HepG2 (cell line): Measurements from ENCODE around the gene NCOA6. TPM values are rescaled to one million over a fixed set of nuclear protein-coding genes. Genes with fewer than 3 reads are reported as not detected.

ENCODE experiments used
- ARNT ChIP-seq: fragments of 450-650 bp; IDR thresholded peaks from 2 replicates; pipeline ENCODE4 v1.6.1; 2017
- ATAD3A ChIP-seq: sonication (generic); formaldehyde crosslinking; IDR thresholded peaks from 2 replicates; pipeline ENCODE4 v1.4.0; 2020; ENCODE audit warnings: missing genetic modification reagents
- ATF7 ChIP-seq, 2 experiments: fragments of 450-650 bp in 1 of 2; sonication (generic) in 1 of 2; formaldehyde crosslinking in 1 of 2; IDR thresholded peaks; 2 replicates each; pipeline versions ENCODE4 v1.4.0 to v1.6.1; 2016 to 2020; ENCODE audit warnings: antibody characterized with exemption in 1 of 2, mild to moderate bottlenecking in 1 of 2, missing genetic modification reagents in 1 of 2
- CAMTA2 ChIP-seq: sonication (generic); formaldehyde crosslinking; IDR thresholded peaks from 2 replicates; pipeline ENCODE4 v1.4.0; 2020; ENCODE audit warnings: mild to moderate bottlenecking, missing genetic modification reagents, borderline replicate concordance
- DNMT1 ChIP-seq: sonication (generic); formaldehyde crosslinking; IDR thresholded peaks from 2 replicates; pipeline ENCODE4 v1.5.1; 2020; ENCODE audit warnings: mild to moderate bottlenecking, missing genetic modification reagents
- HDAC6 ChIP-seq: fragments of 200-600 bp; sonication (generic); IDR thresholded peaks from 2 replicates; pipeline ENCODE4 v1.7.0; 2017; ENCODE audit warnings: mild to moderate bottlenecking, antibody characterized with exemption, low read length, low read depth
- IRF9 ChIP-seq: sonication (generic); formaldehyde crosslinking; IDR thresholded peaks from 2 replicates; pipeline ENCODE4 v1.8.0; 2022; ENCODE audit warnings: missing genetic modification reagents, mild to moderate bottlenecking, borderline replicate concordance
- KAT2B ChIP-seq: fragments of 150-350 bp; IDR thresholded peaks from 2 replicates; pipeline ENCODE4 v1.6.1; 2014; ENCODE audit warnings: low read depth, low read length, borderline replicate concordance
- MED13 ChIP-seq: sonication (generic); formaldehyde crosslinking; IDR thresholded peaks from 2 replicates; pipeline ENCODE4 v1.5.0; 2020; ENCODE audit warnings: missing genetic modification reagents
- MXD1 ChIP-seq: sonication (generic); formaldehyde crosslinking; IDR thresholded peaks from 2 replicates; pipeline ENCODE4 v1.4.0; 2020; ENCODE audit warnings: mild to moderate bottlenecking, missing genetic modification reagents
- RAD21 ChIP-seq: fragments of 450-650 bp; formaldehyde crosslinking; IDR thresholded peaks from 2 replicates; pipeline ENCODE4 v1.5.0; 2020; ENCODE audit warnings: mild to moderate bottlenecking
- REST ChIP-seq, 2 experiments: IDR thresholded peaks; 2 replicates each; pipeline ENCODE4 v1.6.1; 2011 to 2012; ENCODE audit warnings: low read length in 2 of 2, borderline replicate concordance in 1 of 2, low read depth in 1 of 2, mild to moderate bottlenecking in 1 of 2, moderate library complexity in 1 of 2
- SSRP1 ChIP-seq: IDR thresholded peaks from 2 replicates; pipeline ENCODE4 v1.6.1; 2016; ENCODE audit warnings: control low read depth
- ZBTB8A ChIP-seq: sonication (generic); formaldehyde crosslinking; IDR thresholded peaks from 2 replicates; pipeline ENCODE4 v1.4.0; 2020; ENCODE audit warnings: mild to moderate bottlenecking, low read depth, missing genetic modification reagents, borderline replicate concordance
- ZNF274 ChIP-seq: sonication (generic); formaldehyde crosslinking; IDR thresholded peaks from 2 replicates; pipeline ENCODE4 v1.5.1; 2020; ENCODE audit warnings: mild to moderate bottlenecking, missing genetic modification reagents
- ZNF569 ChIP-seq: sonication (generic); formaldehyde crosslinking; IDR thresholded peaks from 2 replicates; pipeline ENCODE4 v1.5.0; 2020; ENCODE audit warnings: mild to moderate bottlenecking, missing genetic modification reagents, moderate library complexity, borderline replicate concordance
- ZNF615 ChIP-seq: sonication (generic); formaldehyde crosslinking; IDR thresholded peaks from 2 replicates; pipeline ENCODE4 v1.5.0; 2020; ENCODE audit warnings: mild to moderate bottlenecking, missing genetic modification reagents, borderline replicate concordance
- ZNF660 ChIP-seq: sonication (generic); formaldehyde crosslinking; IDR thresholded peaks from 2 replicates; pipeline ENCODE4 v1.5.1; 2020; ENCODE audit warnings: mild to moderate bottlenecking, low read depth, missing genetic modification reagents, borderline replicate concordance
- polyA plus RNA-seq, 8 experiments: library from polyadenylated mRNA; depleted of rRNA in 3 of 8; stranded (reverse) in 7 of 8; unstranded in 1 of 8; fragments of >200 nt; fragmentation: Illumina TruSeq in 4 of 8; extraction: Trizol in 4 of 8; gene quantifications; 2 replicates each; pipeline versions ENCODE4 v1.2.1 to v1.2.3, GENCODE V29; 2011 to 2016; ENCODE audit warnings: low read depth in 4 of 8, missing spikeins in 1 of 8, mixed read lengths in 1 of 8; ENCODE audit not compliant: insufficient read depth in 1 of 8
- total RNA-seq, 5 experiments: library from RNA; depleted of rRNA; stranded (reverse); fragments of >200 nt; fragmentation: Illumina TruSeq; extraction: Trizol; gene quantifications; 2 replicates each; pipeline ENCODE4 v1.2.3, GENCODE V29; 2016; ENCODE audit warnings: low read depth in 1 of 5

The NCOA6 gene
- total and polyA plus RNA-seq, 2 of the 13 experiments (the other 11 are each of a cell fraction or from before 2014, with no cell fraction given) = 11.2 to 29.3 TPM

- TF ChIP-seq REST (IDR thresholded peaks at IDR 0.05; ENCODE audit: borderline replicate concordance in 1 of 2, low read depth in 1 of 2, low read length in 2 of 2) (no peak), RAD21 (CRISPR knock-in tag) (no peak; the same call in none of the 2 replicates), ATF7 (IDR thresholded peaks at IDR 0.05) (no peak), ATF7 (CRISPR knock-in tag; IDR thresholded peaks at IDR 0.05) (no peak), CAMTA2 (CRISPR knock-in tag) (no peak; the same call in 1 of the 2 replicates), ZNF660 (CRISPR knock-in tag) (no peak), MED13 (no peak), ARNT (peak; percentile 27; the same call in 1 of the 2 replicates), SSRP1 (peak; percentile 62; the same call in 1 of the 2 replicates), ZNF274 (CRISPR knock-in tag) (no peak), ZBTB8A (CRISPR knock-in tag) (no peak), ZNF569 (CRISPR knock-in tag) (no peak), MXD1 (no peak; the same call in none of the 2 replicates), KAT2B (no peak), ATAD3A (CRISPR knock-in tag) (no peak), IRF9 (CRISPR knock-in tag) (peak; percentile 29), ZNF615 (0 out of 2 replicates have a peak, but pooled peaks have one; percentile 61), HDAC6 (no peak), DNMT1 (CRISPR knock-in tag) (no peak)
These were observed 121.9 kb downstream of the NCOA6 start (continued) for GRCh38 chr20:34703424-34704176.
